ENCODE results near the gene SAMM50. TPM values are rescaled to one million over a fixed set of nuclear protein-coding genes. Genes with fewer than 3 reads are reported as not detected.

SAMM50 gene
- total and polyA plus RNA-seq, 10 of the 15 experiments (the other 5 are each of a cell fraction or from before 2014, with no cell fraction given) = 38.2 to 126 (median 62.4) TPM

GRCh38 chr22:43969021-43969878, 14.0 kb downstream of the SAMM50 start:
- FAIRE-seq (no peak), DNase-seq (ENCODE audit: low read depth, low spot score) (no peak), ATAC-seq (no peak)
- ChIA-PET POLR2A (no interaction called here), SMC1A (ENCODE audit: uncharacterized antibody, unreplicated experiment) (no interaction called here), RAD21 (ENCODE audit: unreplicated experiment) (no interaction called here), CTCF (no interaction called here)
- no peaks in the 10 kb centered on the region for H3K4me1 ChIP-seq (ENCODE audit: control insufficient read depth, insufficient read depth, low read length)
- no TSS peak for BruUV-seq (replicated peaks)
- H3K36me3 ChIP-seq (ENCODE audit: control insufficient read depth in 2 of 2, insufficient read depth in 2 of 2, low read length in 1 of 2) = peaks cover 26 to 29% of the 10 kb centered on the region in 2 experiments; a peak in 3 of 4 replicates
- no peaks in the 10 kb centered on the region for H3K79me2 ChIP-seq (ENCODE audit: control insufficient read depth, insufficient read depth, low read length)
- intact Hi-C loops (cut with micrococcal nuclease; ENCODE audit: unreplicated experiment) = no loop called here
- H3K9me3 ChIP-seq (replicated peaks; ENCODE audit: control insufficient read depth, insufficient read depth, low read length) = no peaks in the 10 kb centered on the region
- H4K20me1 ChIP-seq (ENCODE audit: control insufficient read depth, insufficient read depth) = no peaks in the 10 kb centered on the region; the same call in 1 of the 2 replicates
- no peak overlapping the region for H3K27ac ChIP-seq (ENCODE audit: control insufficient read depth, insufficient read depth)
- H3K27me3 ChIP-seq (replicated peaks in 1 of 2; ENCODE audit: control insufficient read depth in 2 of 2, insufficient read depth in 2 of 2, low read length in 1 of 2) = no peaks in the 10 kb centered on the region
- no peak overlapping the region for H3K4me3 ChIP-seq
- H3K4me2 ChIP-seq (ENCODE audit: control insufficient read depth, insufficient read depth) = no peak overlapping the region
- H3K9ac ChIP-seq (ENCODE audit: control insufficient read depth, insufficient read depth, low read length) = no peak overlapping the region
- 95% methylated on average over 19 of the region's 19 CpGs for WGBS (ENCODE audit: insufficient coverage, insufficient replicate concordance, low lambda C conversion rate, missing lambda C conversion rate)
- TF ChIP-seq IRF4 (IDR thresholded peaks at IDR 0.05; ENCODE audit: low read depth, low read length) (no peak), MYB (IDR thresholded peaks at IDR 0.05; ENCODE audit: borderline replicate concordance, low read depth, low read length) (no peak), BMI1 (IDR thresholded peaks at IDR 0.05; ENCODE audit: borderline replicate concordance) (no peak), RELA (IDR thresholded peaks at IDR 0.05; ENCODE audit: borderline replicate concordance, partially characterized antibody) (no peak)
- H2AFZ ChIP-seq (ENCODE audit: control insufficient read depth, low read depth, low read length) = no peak overlapping the region
- in situ Hi-C loops (cut with MboI) = no loop called here

DNA sequence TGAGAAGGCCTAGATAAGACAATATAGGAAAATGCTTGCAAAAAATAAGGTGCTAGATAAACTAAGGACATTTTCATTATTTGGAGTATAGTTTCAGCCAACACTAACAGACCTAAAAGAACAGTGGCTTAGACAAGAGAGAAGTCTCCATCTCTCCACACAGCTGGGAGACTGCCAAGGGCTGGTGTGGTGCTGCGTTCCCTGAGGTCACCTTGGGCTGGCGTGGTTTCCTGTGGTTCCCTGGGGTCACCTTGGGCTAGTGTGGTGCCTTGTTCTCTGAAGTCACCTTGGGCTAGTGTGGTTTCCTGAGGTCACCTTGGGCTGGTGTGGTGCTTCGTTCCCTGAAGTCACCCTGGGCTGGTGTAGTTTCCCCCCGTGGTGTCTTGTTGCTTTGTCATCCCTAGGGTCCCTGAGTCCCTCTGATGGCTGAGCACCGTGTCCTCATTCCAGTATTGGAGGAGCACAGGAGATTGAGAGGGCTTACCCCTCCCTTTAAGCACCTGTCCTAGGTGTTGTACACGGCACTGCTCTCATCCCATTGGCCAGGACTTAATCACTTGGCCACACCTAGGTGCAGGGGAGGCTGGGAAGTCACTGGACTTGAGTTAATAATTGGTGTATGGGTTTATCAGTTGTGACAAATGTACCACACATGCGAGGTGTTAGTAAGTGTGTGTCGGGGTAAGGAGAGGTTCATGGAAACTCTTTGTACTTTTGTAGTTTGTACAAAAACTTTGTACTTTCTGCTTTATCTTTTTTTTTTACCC, 14.9 kb downstream of the SAMM50 start:
- Histone ChIP-seq H4K20me1 (ENCODE audit: control insufficient read depth, insufficient read depth) (no peaks in the 10 kb centered on the region; the same call in 1 of the 2 replicates), H3K4me2 (ENCODE audit: control insufficient read depth, insufficient read depth) (no peak overlapping the region), H3K4me1 (ENCODE audit: control insufficient read depth, insufficient read depth, low read length) (no peaks in the 10 kb centered on the region), H3K9me3 (replicated peaks; ENCODE audit: control insufficient read depth, insufficient read depth, low read length) (no peaks in the 10 kb centered on the region), H3K79me2 (ENCODE audit: control insufficient read depth, insufficient read depth, low read length) (no peaks in the 10 kb centered on the region), H3K27me3 (replicated peaks in 1 of 2; ENCODE audit: control insufficient read depth in 2 of 2, insufficient read depth in 2 of 2, low read length in 1 of 2) (no peaks in the 10 kb centered on the region), H2AFZ (ENCODE audit: control insufficient read depth, low read depth, low read length) (no peak overlapping the region), H3K9ac (ENCODE audit: control insufficient read depth, insufficient read depth, low read length) (no peak overlapping the region), H3K36me3 (ENCODE audit: control insufficient read depth in 2 of 2, insufficient read depth in 2 of 2, low read length in 1 of 2) (peaks cover 27 to 30% of the 10 kb centered on the region in 2 experiments; a peak in 3 of 4 replicates), H3K4me3 (no peak overlapping the region), H3K27ac (ENCODE audit: control insufficient read depth, insufficient read depth) (no peak overlapping the region)
- ATAC-seq (no peak), FAIRE-seq (no peak), DNase-seq (ENCODE audit: low read depth, low spot score) (no peak)
- no TSS peak for BruUV-seq (replicated peaks)
- WGBS (ENCODE audit: insufficient coverage, insufficient replicate concordance, low lambda C conversion rate, missing lambda C conversion rate) = 53% methylated on average over 8 of the region's 8 CpGs
- in situ Hi-C loops (cut with MboI) (no loop called here), intact Hi-C loops (cut with micrococcal nuclease; ENCODE audit: unreplicated experiment) (no loop called here)
- POLR2A ChIA-PET = no interaction called here
- CTCF ChIA-PET = no interaction called here
- TF ChIP-seq SIN3A (IDR thresholded peaks at IDR 0.05; ENCODE audit: low read depth, low read length) (no peak), SMC3 (IDR thresholded peaks at IDR 0.05; ENCODE audit: borderline replicate concordance, low read length) (no peak), NFXL1 (IDR thresholded peaks at IDR 0.05; ENCODE audit: borderline replicate concordance) (no peak)
- TF ChIP-seq, protein P1, sequence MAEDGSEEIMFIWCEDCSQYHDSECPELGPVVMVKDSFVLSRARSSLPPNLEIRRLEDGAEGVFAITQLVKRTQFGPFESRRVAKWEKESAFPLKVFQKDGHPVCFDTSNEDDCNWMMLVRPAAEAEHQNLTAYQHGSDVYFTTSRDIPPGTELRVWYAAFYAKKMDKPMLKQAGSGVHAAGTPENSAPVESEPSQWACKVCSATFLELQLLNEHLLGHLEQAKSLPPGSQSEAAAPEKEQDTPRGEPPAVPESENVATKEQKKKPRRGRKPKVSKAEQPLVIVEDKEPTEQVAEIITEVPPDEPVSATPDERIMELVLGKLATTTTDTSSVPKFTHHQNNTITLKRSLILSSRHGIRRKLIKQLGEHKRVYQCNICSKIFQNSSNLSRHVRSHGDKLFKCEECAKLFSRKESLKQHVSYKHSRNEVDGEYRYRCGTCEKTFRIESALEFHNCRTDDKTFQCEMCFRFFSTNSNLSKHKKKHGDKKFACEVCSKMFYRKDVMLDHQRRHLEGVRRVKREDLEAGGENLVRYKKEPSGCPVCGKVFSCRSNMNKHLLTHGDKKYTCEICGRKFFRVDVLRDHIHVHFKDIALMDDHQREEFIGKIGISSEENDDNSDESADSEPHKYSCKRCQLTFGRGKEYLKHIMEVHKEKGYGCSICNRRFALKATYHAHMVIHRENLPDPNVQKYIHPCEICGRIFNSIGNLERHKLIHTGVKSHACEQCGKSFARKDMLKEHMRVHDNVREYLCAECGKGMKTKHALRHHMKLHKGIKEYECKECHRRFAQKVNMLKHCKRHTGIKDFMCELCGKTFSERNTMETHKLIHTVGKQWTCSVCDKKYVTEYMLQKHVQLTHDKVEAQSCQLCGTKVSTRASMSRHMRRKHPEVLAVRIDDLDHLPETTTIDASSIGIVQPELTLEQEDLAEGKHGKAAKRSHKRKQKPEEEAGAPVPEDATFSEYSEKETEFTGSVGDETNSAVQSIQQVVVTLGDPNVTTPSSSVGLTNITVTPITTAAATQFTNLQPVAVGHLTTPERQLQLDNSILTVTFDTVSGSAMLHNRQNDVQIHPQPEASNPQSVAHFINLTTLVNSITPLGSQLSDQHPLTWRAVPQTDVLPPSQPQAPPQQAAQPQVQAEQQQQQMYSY (CRISPR knock-in tag; IDR thresholded peaks at IDR 0.05) = no peak
- TF ChIP-seq, protein P2, sequence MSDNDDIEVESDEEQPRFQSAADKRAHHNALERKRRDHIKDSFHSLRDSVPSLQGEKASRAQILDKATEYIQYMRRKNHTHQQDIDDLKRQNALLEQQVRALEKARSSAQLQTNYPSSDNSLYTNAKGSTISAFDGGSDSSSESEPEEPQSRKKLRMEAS (IDR thresholded peaks at IDR 0.05; ENCODE audit: low read depth, low read length) = no peak
- SMC1A ChIA-PET (ENCODE audit: uncharacterized antibody, unreplicated experiment) = no interaction called here
- RAD21 ChIA-PET (ENCODE audit: unreplicated experiment) = no interaction called here

Data from GM12878 (cell line).